ENCODE measurements around the gene KCNQ1.

Gene KCNQ1

GRCh38 chr11:2410616-2411015, 34.2 kb upstream of the KCNQ1 start:
- in situ Hi-C loops (cut with MboI; ENCODE audit: low sequenced_read_pairs), result no loop called here

- in situ Hi-C loops (cut with MboI; ENCODE audit: low sequenced_read_pairs), result no loop called here
Measured at GRCh38 chr11:2411446-2412305, 33.1 kb upstream of the KCNQ1 start.

GRCh38 chr11:2412323-2412722, 32.5 kb upstream of the KCNQ1 start:
- in situ Hi-C loops (cut with MboI; ENCODE audit: low sequenced_read_pairs), result no loop called here

GRCh38 chr11:2413742-2414579, 30.8 kb upstream of the KCNQ1 start:
- in situ Hi-C loops (cut with MboI; ENCODE audit: low sequenced_read_pairs), result no loop called here

GRCh38 chr11:2414616-2415015, 30.2 kb upstream of the KCNQ1 start:
- in situ Hi-C loops (cut with MboI; ENCODE audit: low sequenced_read_pairs), result loop anchor here (5.0 kb wide), 1 partner anchor 222 kb away; no protein-coding TSS in a partner anchor

- in situ Hi-C loops (cut with MboI; ENCODE audit: low sequenced_read_pairs), result loop anchor here (5.0 kb wide), 1 partner anchor 223 kb away; no protein-coding TSS in a partner anchor
Measured at GRCh38 chr11:2415171-2415570, 29.6 kb upstream of the KCNQ1 start.

- in situ Hi-C loops (cut with MboI; ENCODE audit: low sequenced_read_pairs), result loop anchor here (5.0 kb wide), 1 partner anchor 223 kb away; no protein-coding TSS in a partner anchor
Measured at GRCh38 chr11:2415601-2416380, 29.0 kb upstream of the KCNQ1 start.

GRCh38 chr11:2416765-2417164, 28.0 kb upstream of the KCNQ1 start:
- in situ Hi-C loops (cut with MboI; ENCODE audit: low sequenced_read_pairs), result loop anchor here (5.0 kb wide), 1 partner anchor 224 kb away; no protein-coding TSS in a partner anchor

GRCh38 chr11:2417856-2418692, 26.7 kb upstream of the KCNQ1 start:
- in situ Hi-C loops (cut with MboI; ENCODE audit: low sequenced_read_pairs), result loop anchor here (5.0 kb wide), 1 partner anchor 226 kb away; no protein-coding TSS in a partner anchor

- in situ Hi-C loops (cut with MboI; ENCODE audit: low sequenced_read_pairs), result loop anchor here (5.0 kb wide), 1 partner anchor 227 kb away; no protein-coding TSS in a partner anchor
Measured at GRCh38 chr11:2418693-2419360, 26.0 kb upstream of the KCNQ1 start.

GRCh38 chr11:2419638-2420501, 24.9 kb upstream of the KCNQ1 start:
- in situ Hi-C loops (cut with MboI; ENCODE audit: low sequenced_read_pairs), result loop anchor here (5.0 to 10.0 kb wide), 2 partner anchors 228 to 475 kb away; no protein-coding TSS in a partner anchor

- in situ Hi-C loops (cut with MboI; ENCODE audit: low sequenced_read_pairs), result loop anchor here (10.0 kb wide), 1 partner anchor 474 kb away; no protein-coding TSS in a partner anchor
Measured at GRCh38 chr11:2420502-2421225, 24.1 kb upstream of the KCNQ1 start.

- in situ Hi-C loops (cut with MboI; ENCODE audit: low sequenced_read_pairs), result loop anchor here (10.0 kb wide), 1 partner anchor 473 kb away; no protein-coding TSS in a partner anchor
Measured at GRCh38 chr11:2421226-2421994, 23.4 kb upstream of the KCNQ1 start.

GRCh38 chr11:2421996-2422395, 22.8 kb upstream of the KCNQ1 start:
- in situ Hi-C loops (cut with MboI; ENCODE audit: low sequenced_read_pairs), result loop anchor here (10.0 kb wide), 1 partner anchor 473 kb away; no protein-coding TSS in a partner anchor

- in situ Hi-C loops (cut with MboI; ENCODE audit: low sequenced_read_pairs), result loop anchor here (10.0 kb wide), 1 partner anchor 472 kb away; no protein-coding TSS in a partner anchor
Measured at GRCh38 chr11:2422461-2423156, 22.2 kb upstream of the KCNQ1 start.
